ENCODE data around the gene CRKL. TPM values are rescaled to one million over a fixed set of nuclear protein-coding genes. Genes with fewer than 3 reads are reported as not detected.

The CRKL gene
- total RNA-seq, 2 experiments from 2014 or later: 57.7 to 70.9 TPM

- no peak for TF ChIP-seq EZH2phosphoT487 (IDR thresholded peaks at IDR 0.05; ENCODE audit: borderline replicate concordance, low read depth, low read length)
- no peak for TF ChIP-seq CTCF (conservative IDR thresholded peaks at IDR 0.05; ENCODE audit: low read length)
- DNase-seq (ENCODE audit: low spot score): no peak
- Histone ChIP-seq H2AFZ (ENCODE audit: low read length) (no peak overlapping the region), H3K9me2 (ENCODE audit: insufficient read depth, low read length) (no peaks in the 10 kb centered on the region), H3K9me3 (ENCODE audit: low read length) (no peaks in the 10 kb centered on the region), H3K4me1 (ENCODE audit: insufficient read depth, low read length, poor library complexity, severe bottlenecking) (no peaks in the 10 kb centered on the region), H4K20me1 (ENCODE audit: insufficient read depth, low read length) (no peaks in the 10 kb centered on the region), H3K79me2 (ENCODE audit: insufficient read depth, low read depth, low read length) (no peaks in the 10 kb centered on the region), H3K4me3 (ENCODE audit: low read depth, low read length, poor library complexity, severe bottlenecking) (no peak overlapping the region), H3K4me2 (ENCODE audit: low read length) (no peak overlapping the region), H3K36me3 (ENCODE audit: insufficient read depth, low read length) (peaks cover 15% of the 10 kb centered on the region; the same call in 1 of the 2 replicates), H3K27ac (ENCODE audit: low read depth, low read length, poor library complexity, severe bottlenecking) (no peak overlapping the region)
- POLR2A ChIA-PET: no interaction called here
- CTCF ChIA-PET (ENCODE audit: unreplicated experiment): interaction anchor here (0.6 kb wide), 1 partner anchor 12 kb away, joined by 3 read pairs; no protein-coding TSS in a partner anchor
- BruUV-seq (replicated peaks): no TSS peak
- intact Hi-C loops (cut with micrococcal nuclease; ENCODE audit: unreplicated experiment): no loop called here
Observed at GRCh38 chr22:20992056-20992442, 74.8 kb downstream of the CRKL start.

GRCh38 chr22:20992456-20993303 lies 75.5 kb downstream of the CRKL start:
- no peak for DNase-seq (ENCODE audit: low spot score)
- H4K20me1 ChIP-seq (ENCODE audit: insufficient read depth, low read length): no peaks in the 10 kb centered on the region
- TF ChIP-seq EZH2phosphoT487 (IDR thresholded peaks at IDR 0.05; ENCODE audit: borderline replicate concordance, low read depth, low read length): no peak
- TF ChIP-seq CTCF (conservative IDR thresholded peaks at IDR 0.05; ENCODE audit: low read length): no peak
- intact Hi-C loops (cut with micrococcal nuclease; ENCODE audit: unreplicated experiment): no loop called here
- no TSS peak for BruUV-seq (replicated peaks)
- ChIA-PET POLR2A (no interaction called here), CTCF (ENCODE audit: unreplicated experiment) (no interaction called here)
- H3K4me3 ChIP-seq (ENCODE audit: low read depth, low read length, poor library complexity, severe bottlenecking): no peak overlapping the region
- no peaks in the 10 kb centered on the region for H3K9me3 ChIP-seq (ENCODE audit: low read length)
- H3K9me2 ChIP-seq (ENCODE audit: insufficient read depth, low read length): no peaks in the 10 kb centered on the region
- no peaks in the 10 kb centered on the region for H3K4me1 ChIP-seq (ENCODE audit: insufficient read depth, low read length, poor library complexity, severe bottlenecking)
- no peaks in the 10 kb centered on the region for H3K79me2 ChIP-seq (ENCODE audit: insufficient read depth, low read depth, low read length)
- no peak overlapping the region for H3K4me2 ChIP-seq (ENCODE audit: low read length)
- H2AFZ ChIP-seq (ENCODE audit: low read length): no peak overlapping the region
- H3K27ac ChIP-seq (ENCODE audit: low read depth, low read length, poor library complexity, severe bottlenecking): no peak overlapping the region
- H3K36me3 ChIP-seq (ENCODE audit: insufficient read depth, low read length): peaks cover 18% of the 10 kb centered on the region
